Measurements from ENCODE around the gene PUM1.

DNA sequence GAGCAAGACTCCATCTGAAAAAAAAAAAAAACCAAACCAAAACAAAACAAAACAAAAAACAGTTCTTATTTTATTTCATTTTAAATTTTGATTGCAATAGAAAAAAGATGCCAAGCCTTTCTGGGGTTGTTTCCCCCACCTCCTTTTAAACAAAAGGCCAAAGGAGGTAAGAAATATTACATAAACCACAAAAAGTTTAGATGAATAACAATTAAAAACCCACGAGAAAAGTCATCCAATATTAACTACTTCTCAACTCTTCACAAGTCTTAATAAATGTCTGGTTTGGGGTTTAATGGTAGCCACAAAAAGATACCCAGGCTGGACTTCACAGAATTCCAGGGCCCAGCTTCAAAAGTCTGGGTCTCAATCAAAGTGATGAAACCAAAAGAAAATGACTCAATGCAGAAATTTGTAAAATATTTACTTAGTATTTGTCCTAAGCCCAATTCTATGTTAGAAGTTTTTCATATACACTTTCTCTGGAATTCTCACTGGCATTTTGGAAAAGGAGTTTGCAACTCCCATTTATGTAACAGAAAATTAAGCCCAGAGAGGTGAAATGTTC lies 110.0 kb downstream of the PUM1 start:
- TF ChIP-seq POLR2A (IDR thresholded peaks at IDR 0.05; ENCODE audit: low read depth): no peak
- TF ChIP-seq EP300 (IDR thresholded peaks at IDR 0.05): no peak
- TF ChIP-seq, protein P1, sequence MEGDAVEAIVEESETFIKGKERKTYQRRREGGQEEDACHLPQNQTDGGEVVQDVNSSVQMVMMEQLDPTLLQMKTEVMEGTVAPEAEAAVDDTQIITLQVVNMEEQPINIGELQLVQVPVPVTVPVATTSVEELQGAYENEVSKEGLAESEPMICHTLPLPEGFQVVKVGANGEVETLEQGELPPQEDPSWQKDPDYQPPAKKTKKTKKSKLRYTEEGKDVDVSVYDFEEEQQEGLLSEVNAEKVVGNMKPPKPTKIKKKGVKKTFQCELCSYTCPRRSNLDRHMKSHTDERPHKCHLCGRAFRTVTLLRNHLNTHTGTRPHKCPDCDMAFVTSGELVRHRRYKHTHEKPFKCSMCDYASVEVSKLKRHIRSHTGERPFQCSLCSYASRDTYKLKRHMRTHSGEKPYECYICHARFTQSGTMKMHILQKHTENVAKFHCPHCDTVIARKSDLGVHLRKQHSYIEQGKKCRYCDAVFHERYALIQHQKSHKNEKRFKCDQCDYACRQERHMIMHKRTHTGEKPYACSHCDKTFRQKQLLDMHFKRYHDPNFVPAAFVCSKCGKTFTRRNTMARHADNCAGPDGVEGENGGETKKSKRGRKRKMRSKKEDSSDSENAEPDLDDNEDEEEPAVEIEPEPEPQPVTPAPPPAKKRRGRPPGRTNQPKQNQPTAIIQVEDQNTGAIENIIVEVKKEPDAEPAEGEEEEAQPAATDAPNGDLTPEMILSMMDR (IDR thresholded peaks at IDR 0.05): no peak

Data from esophagus muscularis mucosa (tissue), 4 donors.